MM.1S (cell line): Measurements from ENCODE around the gene RNASE13.

Source experiments
- DNase-seq: peaks from one replicate; pipeline ENCODE4 v3.0.0-alpha.2; 2015
- H2AFZ ChIP-seq: fragments of 300-600 bp; sonication (generic); 2 replicates; pipeline ENCODE4 v1.6.0; 2016; ENCODE audit warnings: antibody characterized with exemption, low read length
- H3F3A ChIP-seq: fragments of 300-600 bp; sonication (generic); 2 replicates; pipeline ENCODE4 v1.6.1; 2016; ENCODE audit warnings: mild to moderate bottlenecking, antibody characterized with exemption, low read length, moderate library complexity, mixed read lengths; ENCODE audit not compliant: insufficient read depth
- H3K27ac ChIP-seq: fragments of 300-600 bp; sonication (generic); 2 replicates; pipeline ENCODE4 v1.5.1; 2016; ENCODE audit warnings: mild to moderate bottlenecking, low read length
- H3K27me3 ChIP-seq: fragments of 300-600 bp; sonication (generic); replicated peaks from 2 replicates; pipeline ENCODE4 v1.6.0; 2016; ENCODE audit warnings: low read length; ENCODE audit not compliant: insufficient read depth
- H3K36me3 ChIP-seq: fragments of 300-600 bp; sonication (generic); replicated peaks from 2 replicates; pipeline ENCODE4 v1.6.1; 2016; ENCODE audit warnings: mild to moderate bottlenecking, low read length, mixed read lengths; ENCODE audit not compliant: insufficient read depth
- H3K4me1 ChIP-seq: fragments of 300-600 bp; sonication (generic); 2 replicates; pipeline ENCODE4 v1.6.1; 2016; ENCODE audit warnings: low read length, mixed read lengths
- H3K4me2 ChIP-seq: fragments of 300-600 bp; sonication (generic); 2 replicates; pipeline ENCODE4 v1.6.0; 2016; ENCODE audit warnings: low read depth, low read length
- H3K4me3 ChIP-seq: fragments of 300-600 bp; sonication (generic); 2 replicates; pipeline ENCODE4 v1.5.1; 2016; ENCODE audit warnings: low read length, mixed read lengths
- H3K79me2 ChIP-seq: fragments of 300-600 bp; sonication (generic); 2 replicates; pipeline ENCODE4 v1.6.1; 2016; ENCODE audit warnings: mixed run types, low read length, mixed read lengths
- H3K9ac ChIP-seq: fragments of 300-600 bp; sonication (generic); 2 replicates; pipeline ENCODE4 v1.6.1; 2016; ENCODE audit warnings: low read length, mixed read lengths
- H3K9me2 ChIP-seq: fragments of 300-600 bp; sonication (generic); replicated peaks from 2 replicates; pipeline ENCODE4 v1.6.1; 2016; ENCODE audit warnings: mild to moderate bottlenecking, low read length, mixed read lengths; ENCODE audit not compliant: insufficient read depth
- H3K9me3 ChIP-seq: fragments of 300-600 bp; sonication (generic); replicated peaks from 2 replicates; pipeline ENCODE4 v1.6.1; 2016; ENCODE audit warnings: mild to moderate bottlenecking, low read length, mixed read lengths; ENCODE audit not compliant: insufficient read depth
- H4K20me1 ChIP-seq: fragments of 300-600 bp; sonication (generic); 2 replicates; pipeline ENCODE4 v1.6.1; 2016; ENCODE audit warnings: mild to moderate bottlenecking, low read length, moderate library complexity, mixed read lengths; ENCODE audit not compliant: insufficient read depth
- CTCF ChIP-seq: fragments of 300-600 bp; sonication (generic); IDR thresholded peaks from 2 replicates; pipeline ENCODE4 v1.5.1; 2016; ENCODE audit warnings: antibody characterized with exemption, low read length, mixed read lengths
- EZH2 ChIP-seq: fragments of 300-600 bp; sonication (generic); optimal IDR thresholded peaks from 2 replicates; pipeline ENCODE3; 2017; ENCODE audit warnings: low read depth, mild to moderate bottlenecking, antibody characterized with exemption, low read length, mixed read lengths
- EZH2phosphoT487 ChIP-seq: fragments of 300-600 bp; sonication (generic); IDR thresholded peaks from 2 replicates; pipeline ENCODE4 v1.6.1; 2018; ENCODE audit warnings: antibody characterized with exemption, low read length

The RNASE13 gene

GRCh38 chr14:21063479-21063878, 28.9 kb upstream of the RNASE13 start:
- Histone ChIP-seq H3K9ac (no peak overlapping the region), H3K9me2 (no peaks in the 10 kb centered on the region), H3K27ac (no peak overlapping the region), H3F3A (no peaks in the 10 kb centered on the region), H3K36me3 (no peaks in the 10 kb centered on the region), H3K4me2 (no peak overlapping the region), H3K4me1 (no peaks in the 10 kb centered on the region), H3K4me3 (no peak overlapping the region), H3K9me3 (no peaks in the 10 kb centered on the region), H3K79me2 (no peaks in the 10 kb centered on the region), H4K20me1 (no peaks in the 10 kb centered on the region), H2AFZ (no peak overlapping the region), H3K27me3 (no peaks in the 10 kb centered on the region)
- TF ChIP-seq CTCF = no peak
- no peak for TF ChIP-seq EZH2phosphoT487
- TF ChIP-seq EZH2 = no peak
- no peak for DNase-seq

GRCh38 chr14:21061347-21061668, 26.7 kb upstream of the RNASE13 start:
- no peak overlapping the region for H3K4me2 ChIP-seq
- no peaks in the 10 kb centered on the region for H3K9me2 ChIP-seq
- no peaks in the 10 kb centered on the region for H3K79me2 ChIP-seq
- no peaks in the 10 kb centered on the region for H3K36me3 ChIP-seq
- no peak overlapping the region for H3K4me3 ChIP-seq
- no peaks in the 10 kb centered on the region for H3K27me3 ChIP-seq
- H3K9ac ChIP-seq = no peak overlapping the region
- H3K4me1 ChIP-seq = no peaks in the 10 kb centered on the region
- no peaks in the 10 kb centered on the region for H3K9me3 ChIP-seq
- no peak for TF ChIP-seq CTCF
- TF ChIP-seq EZH2 = no peak
- TF ChIP-seq EZH2phosphoT487 = no peak
- no peak overlapping the region for H3K27ac ChIP-seq
- no peak overlapping the region for H2AFZ ChIP-seq
- no peaks in the 10 kb centered on the region for H4K20me1 ChIP-seq
- DNase-seq = no peak
- no peaks in the 10 kb centered on the region for H3F3A ChIP-seq

GRCh38 chr14:21060614-21061346, 26.2 kb upstream of the RNASE13 start:
- Histone ChIP-seq H3K9ac (no peak overlapping the region), H3F3A (no peaks in the 10 kb centered on the region), H3K36me3 (no peaks in the 10 kb centered on the region), H3K79me2 (no peaks in the 10 kb centered on the region), H3K27ac (no peak overlapping the region), H3K4me3 (no peak overlapping the region), H3K4me2 (no peak overlapping the region), H3K9me3 (no peaks in the 10 kb centered on the region), H3K4me1 (no peaks in the 10 kb centered on the region), H3K9me2 (no peaks in the 10 kb centered on the region), H3K27me3 (no peaks in the 10 kb centered on the region), H4K20me1 (no peaks in the 10 kb centered on the region), H2AFZ (no peak overlapping the region)
- no peak for DNase-seq
- no peak for TF ChIP-seq EZH2
- TF ChIP-seq EZH2phosphoT487 = no peak
- no peak for TF ChIP-seq CTCF
